ENCODE data around the gene BTNL2.

BTNL2 gene

DNA sequence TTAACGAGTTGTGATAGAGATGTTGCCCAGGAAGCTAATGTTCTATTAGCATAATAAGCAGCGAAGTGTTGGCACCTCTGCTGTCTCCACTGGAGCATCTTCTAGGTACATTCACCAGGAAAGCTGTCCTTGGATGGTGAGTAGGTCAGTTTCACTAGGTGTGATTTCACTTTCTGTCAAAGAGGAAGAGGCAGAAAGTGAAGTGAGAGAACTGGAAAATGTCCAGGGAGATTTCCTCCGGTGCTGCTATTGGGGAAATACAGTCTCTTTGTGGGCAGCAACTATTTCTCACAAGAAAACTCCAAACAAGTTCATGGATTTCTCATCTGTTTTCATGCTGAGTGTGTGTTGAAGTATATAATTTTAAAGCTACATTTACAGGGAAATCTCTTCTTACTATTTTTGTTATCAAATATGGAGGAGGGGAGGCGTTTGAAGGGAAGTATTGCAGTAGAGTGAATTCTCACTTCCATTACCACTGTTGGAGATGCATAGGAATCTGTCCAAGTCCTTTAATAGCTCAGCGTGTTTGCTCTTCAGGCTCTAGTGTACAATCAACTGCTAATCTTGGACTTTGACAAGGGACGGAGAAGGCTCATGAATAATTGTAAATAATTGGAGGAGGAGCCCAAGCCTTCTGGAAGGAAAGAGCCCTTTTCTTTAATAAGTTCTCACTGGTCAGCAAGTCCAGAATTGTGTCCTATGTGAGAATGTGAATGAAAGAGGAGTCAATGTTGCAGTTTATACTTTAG lies 19.2 kb downstream of the BTNL2 start:
- Mint-ChIP-seq H3K27me3 (ENCODE audit: low read depth, poor library complexity) (peaks cover 4% of the 10 kb centered on the region), H3K27ac (no peak overlapping the region), H3K4me3 (no peak overlapping the region), H3K9me3 (peaks cover 18% of the 10 kb centered on the region), H3K4me1 (no peaks in the 10 kb centered on the region), H3K36me3 (ENCODE audit: low read depth) (peaks cover 13% of the 10 kb centered on the region)
- TF ChIP-seq, protein P1, sequence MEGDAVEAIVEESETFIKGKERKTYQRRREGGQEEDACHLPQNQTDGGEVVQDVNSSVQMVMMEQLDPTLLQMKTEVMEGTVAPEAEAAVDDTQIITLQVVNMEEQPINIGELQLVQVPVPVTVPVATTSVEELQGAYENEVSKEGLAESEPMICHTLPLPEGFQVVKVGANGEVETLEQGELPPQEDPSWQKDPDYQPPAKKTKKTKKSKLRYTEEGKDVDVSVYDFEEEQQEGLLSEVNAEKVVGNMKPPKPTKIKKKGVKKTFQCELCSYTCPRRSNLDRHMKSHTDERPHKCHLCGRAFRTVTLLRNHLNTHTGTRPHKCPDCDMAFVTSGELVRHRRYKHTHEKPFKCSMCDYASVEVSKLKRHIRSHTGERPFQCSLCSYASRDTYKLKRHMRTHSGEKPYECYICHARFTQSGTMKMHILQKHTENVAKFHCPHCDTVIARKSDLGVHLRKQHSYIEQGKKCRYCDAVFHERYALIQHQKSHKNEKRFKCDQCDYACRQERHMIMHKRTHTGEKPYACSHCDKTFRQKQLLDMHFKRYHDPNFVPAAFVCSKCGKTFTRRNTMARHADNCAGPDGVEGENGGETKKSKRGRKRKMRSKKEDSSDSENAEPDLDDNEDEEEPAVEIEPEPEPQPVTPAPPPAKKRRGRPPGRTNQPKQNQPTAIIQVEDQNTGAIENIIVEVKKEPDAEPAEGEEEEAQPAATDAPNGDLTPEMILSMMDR (IDR thresholded peaks at IDR 0.05), result no peak
- DNase-seq, result no peak

DNA sequence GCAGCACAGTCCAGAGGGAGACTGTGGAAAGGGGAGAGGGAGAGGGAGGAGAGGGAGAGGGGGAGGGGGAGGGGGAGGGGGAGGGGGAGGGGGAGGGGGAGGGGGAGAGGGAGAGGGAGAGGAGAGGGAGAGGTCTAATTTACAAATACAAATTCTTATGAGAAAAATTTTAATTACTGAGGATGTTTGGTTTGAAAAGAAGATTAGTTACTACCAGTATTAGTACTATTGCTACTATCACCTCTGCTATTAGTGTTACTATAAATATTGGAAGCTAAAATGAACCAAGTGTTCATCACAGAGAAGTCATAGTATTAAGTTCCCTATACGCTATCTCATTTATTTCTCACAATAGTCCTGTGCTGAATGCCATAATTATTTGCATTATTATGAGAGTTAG lies 20.9 kb downstream of the BTNL2 start:
- TF ChIP-seq, protein P1 (IDR thresholded peaks at IDR 0.05), result no peak
- Mint-ChIP-seq H3K27me3 (ENCODE audit: low read depth, poor library complexity) (peaks cover 4% of the 10 kb centered on the region), H3K9me3 (peaks cover 18% of the 10 kb centered on the region), H3K27ac (no peak overlapping the region), H3K36me3 (ENCODE audit: low read depth) (peaks cover 11% of the 10 kb centered on the region), H3K4me3 (no peak overlapping the region), H3K4me1 (no peaks in the 10 kb centered on the region)
- no peak for DNase-seq

DNA sequence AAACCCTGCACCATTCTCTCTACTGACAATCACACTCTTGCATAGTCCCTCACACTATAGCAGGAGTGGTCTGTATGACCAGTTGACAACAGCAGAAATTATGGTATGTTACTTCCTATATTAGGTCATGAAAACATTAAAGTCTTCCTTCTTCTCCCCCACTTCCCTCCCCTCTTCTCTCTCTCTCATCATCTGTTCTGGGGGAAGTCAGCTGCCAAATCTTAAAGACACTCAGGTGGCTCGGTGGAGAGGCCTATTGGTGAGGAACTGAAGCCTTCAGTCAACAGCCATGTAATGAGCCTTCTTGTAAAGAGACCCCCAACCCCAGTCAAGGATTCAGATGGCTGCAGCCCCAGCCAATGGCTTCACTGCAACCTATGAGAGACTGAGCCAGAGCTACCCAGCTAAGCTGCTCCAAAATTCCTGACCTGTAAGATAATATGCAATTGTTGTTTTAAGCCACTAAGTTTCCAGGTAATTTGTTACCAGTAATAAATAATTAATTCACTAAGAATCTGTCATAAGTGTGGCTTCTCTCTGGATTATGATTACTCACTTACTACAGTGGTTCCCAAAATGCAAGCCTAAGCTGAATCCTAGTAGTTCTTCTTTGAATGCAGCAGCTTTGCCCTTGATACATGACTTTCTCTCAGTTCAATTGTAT lies 24.1 kb downstream of the BTNL2 start:
- H3K36me3 Mint-ChIP-seq (ENCODE audit: low read depth), result peaks cover 11% of the 10 kb centered on the region
- H3K4me1 Mint-ChIP-seq, result no peaks in the 10 kb centered on the region
- H3K27me3 Mint-ChIP-seq (ENCODE audit: low read depth, poor library complexity), result no peaks in the 10 kb centered on the region
- H3K27ac Mint-ChIP-seq, result no peak overlapping the region
- no peak overlapping the region for H3K4me3 Mint-ChIP-seq
- TF ChIP-seq, protein P1 (IDR thresholded peaks at IDR 0.05), result no peak
- peaks cover 18% of the 10 kb centered on the region for H3K9me3 Mint-ChIP-seq
- DNase-seq, result no peak

DNA sequence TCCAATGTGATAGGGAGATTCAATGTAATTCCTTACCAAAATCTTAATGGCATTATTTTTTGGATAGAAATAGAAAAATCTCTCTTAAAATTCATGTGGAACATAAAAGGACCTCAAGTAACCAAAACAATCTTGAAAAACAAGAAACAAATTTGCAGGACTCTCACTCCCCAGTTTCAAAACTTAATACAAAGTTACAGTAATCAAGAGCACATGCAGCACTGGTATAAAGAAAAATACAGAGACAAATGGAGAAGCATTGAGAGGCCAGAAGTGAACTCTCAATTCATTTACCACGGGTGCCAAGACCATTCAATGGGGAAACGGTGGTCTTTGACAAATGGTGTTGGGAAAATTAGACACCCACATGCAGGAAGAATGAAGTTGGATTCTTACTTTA lies 27.4 kb downstream of the BTNL2 start:
- no peaks in the 10 kb centered on the region for H3K4me1 Mint-ChIP-seq
- no peak overlapping the region for H3K27ac Mint-ChIP-seq
- peaks cover 7% of the 10 kb centered on the region for H3K36me3 Mint-ChIP-seq (ENCODE audit: low read depth)
- no peaks in the 10 kb centered on the region for H3K27me3 Mint-ChIP-seq (ENCODE audit: low read depth, poor library complexity)
- TF ChIP-seq, protein P1 (IDR thresholded peaks at IDR 0.05), result no peak
- H3K9me3 Mint-ChIP-seq, result peaks cover 10% of the 10 kb centered on the region
- no peak for DNase-seq
- no peak overlapping the region for H3K4me3 Mint-ChIP-seq

DNA sequence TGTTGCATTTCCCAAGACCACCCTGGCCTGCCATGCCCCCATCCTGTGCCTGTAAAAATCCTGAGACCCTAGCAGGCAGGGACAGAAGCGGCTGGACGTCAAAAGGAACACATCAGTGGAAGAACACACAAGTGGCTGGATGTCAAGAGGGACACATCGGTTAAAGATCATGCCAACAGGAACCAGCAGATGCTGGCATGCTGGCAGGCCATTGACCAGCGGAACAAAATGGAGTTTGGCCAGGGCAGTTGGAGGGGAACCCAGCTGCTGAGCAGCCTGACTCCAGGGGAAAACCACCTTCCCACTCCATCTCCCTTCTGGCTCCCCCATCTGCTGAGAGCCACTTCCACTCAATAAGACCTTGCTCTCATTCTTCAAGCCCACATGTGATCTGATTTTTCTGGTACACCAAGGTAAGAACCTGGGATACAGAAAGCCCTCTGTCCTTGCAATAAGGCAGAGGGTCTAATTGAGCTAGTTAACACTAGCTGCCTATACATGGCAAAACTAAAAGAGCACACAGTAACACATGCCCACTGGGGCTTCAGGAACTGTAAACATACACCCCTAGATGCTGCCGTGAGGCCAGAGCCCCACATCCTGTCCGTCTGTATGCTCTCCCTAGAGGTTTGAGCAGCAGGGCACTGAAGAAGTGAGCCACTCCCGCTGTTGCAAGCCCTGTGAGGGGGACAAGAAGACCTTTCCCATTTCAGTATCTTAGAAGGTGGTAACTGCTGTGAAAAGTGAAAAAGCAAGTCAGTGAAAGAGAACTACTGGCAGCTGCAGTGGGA lies 31.0 kb downstream of the BTNL2 start:
- peak overlapping the region; percentile 5 for H3K27ac Mint-ChIP-seq
- H3K4me3 Mint-ChIP-seq, result no peak overlapping the region
- no peak for DNase-seq
- H3K4me1 Mint-ChIP-seq, result no peaks in the 10 kb centered on the region
- TF ChIP-seq, protein P1 (IDR thresholded peaks at IDR 0.05), result no peak
- H3K36me3 Mint-ChIP-seq (ENCODE audit: low read depth), result no peaks in the 10 kb centered on the region
- H3K27me3 Mint-ChIP-seq (ENCODE audit: low read depth, poor library complexity), result no peaks in the 10 kb centered on the region
- peaks cover 4% of the 10 kb centered on the region for H3K9me3 Mint-ChIP-seq

Data from nephron progenitor cell (in vitro differentiated cells).